Natural killer cell (primary cell): ENCODE measurements around the gene TBPL2. TPM values are rescaled to one million over a fixed set of nuclear protein-coding genes. Genes with fewer than 3 reads are reported as not detected.

Experiments
- ATAC-seq, 3 donors: fragments of 150-1000 bp in 2 of 3; fragments of 200-7000 bp in 1 of 3; cut with Tn5 transposase; 1 replicate in 1 of 3; 2 replicates in 2 of 3; pipeline ENCODE4 v1.10.0; 2021; ENCODE audit warnings: mild to moderate bottlenecking in 2 of 3, moderate library complexity in 2 of 3
- DNase-seq, 2 donors: peaks; one replicate each; pipeline versions ENCODE4 v3.0.0 to v3.0.0-alpha.2; 2013 to 2021; ENCODE audit warnings: mixed read lengths in 1 of 2
- H3K27ac ChIP-seq: one replicate; pipeline ENCODE4 v1.5.1; 2013; ENCODE audit warnings: mild to moderate bottlenecking, low read length
- H3K27me3 ChIP-seq: one replicate; pipeline ENCODE4 v1.6.1; 2013; ENCODE audit warnings: low read length; ENCODE audit not compliant: control insufficient read depth, insufficient read depth
- H3K36me3 ChIP-seq: one replicate; pipeline ENCODE4 v1.6.1; 2013; ENCODE audit warnings: low read length; ENCODE audit not compliant: control insufficient read depth, insufficient read depth
- H3K4me1 ChIP-seq: one replicate; pipeline ENCODE4 v1.6.1; 2013; ENCODE audit warnings: low read length; ENCODE audit not compliant: control insufficient read depth, insufficient read depth
- H3K4me3 ChIP-seq: one replicate; pipeline ENCODE4 v1.5.1; 2013; ENCODE audit warnings: low read length
- H3K9me3 ChIP-seq: one replicate; pipeline ENCODE4 v1.6.1; 2013; ENCODE audit warnings: low read length; ENCODE audit not compliant: control insufficient read depth, insufficient read depth
- H3K27ac Mint-ChIP-seq, 2 donors: one replicate each; pipeline ENCODE4 v1.8.0; 2022; ENCODE audit warnings: mild to moderate bottlenecking in 2 of 2, mixed read lengths in 2 of 2, moderate library complexity in 1 of 2
- H3K27me3 Mint-ChIP-seq, 2 donors: one replicate each; pipeline ENCODE4 v1.8.0; 2022; ENCODE audit warnings: low read depth in 2 of 2, mixed read lengths in 2 of 2
- H3K36me3 Mint-ChIP-seq: one replicate; pipeline ENCODE4 v1.8.0; 2022; ENCODE audit warnings: mixed read lengths
- H3K4me1 Mint-ChIP-seq, 2 donors: one replicate each; pipeline ENCODE4 v1.8.0; 2022; ENCODE audit warnings: mixed read lengths in 2 of 2
- H3K4me3 Mint-ChIP-seq: one replicate; pipeline ENCODE4 v1.8.0; 2022; ENCODE audit warnings: mild to moderate bottlenecking, moderate library complexity, mixed read lengths
- H3K9me3 Mint-ChIP-seq, 2 donors: one replicate each; pipeline ENCODE4 v1.8.0; 2022; ENCODE audit warnings: mixed read lengths in 2 of 2
- CTCF ChIP-seq: fragments of 200-600 bp; IDR thresholded peaks from one replicate; pipeline ENCODE4 v1.8.0; 2022; ENCODE audit warnings: antibody characterized with exemption
- WGBS: methylation state at CpG from one replicate; pipeline ENCODE4 v1.1.7; 2013; ENCODE audit warnings: missing lambda C conversion rate; ENCODE audit not compliant: insufficient coverage; 5-methylcytosine and 5-hydroxymethylcytosine counted together
- intact Hi-C: fragments of 100-400 bp; cut with micrococcal nuclease; formaldehyde crosslinking; loops from one replicate; pipeline ENCODE4 v1.14.2; 2022
- total RNA-seq, 4 donors: library from RNA; stranded (reverse); fragments of 120-200 nt in 1 of 4; gene quantifications; one replicate each; pipeline versions ENCODE4 v1.2.3 to v1.2.4, GENCODE V29; 2013 to 2022

The TBPL2 gene
- total RNA-seq, 3 donors from 2014 or later (not counting 1 experiment from before 2014, with no cell fraction given) = not detected

- peak overlapping the region; percentile 91 for H3K4me3 ChIP-seq
- Mint-ChIP-seq H3K4me3 (peak overlapping the region; percentile 93), H3K36me3 (no peaks in the 10 kb centered on the region), H3K27ac (peak overlapping the region; percentile 60 to 87), H3K4me1 (peaks cover 30 to 34% of the 10 kb centered on the region in 2 donors), H3K27me3 (peaks cover 0 to 3% of the 10 kb centered on the region in 2 donors), H3K9me3 (no peaks in the 10 kb centered on the region)
- H3K36me3 ChIP-seq = no peaks in the 10 kb centered on the region
- ATAC-seq (no peak), DNase-seq (no peak)
- H3K27ac ChIP-seq = no peak overlapping the region
- TF ChIP-seq CTCF = no peak
- WGBS = 25% methylated on average over 2 of the region's 4 CpGs
- peaks cover 10% of the 10 kb centered on the region for H3K4me1 ChIP-seq
- intact Hi-C loops = loop anchor here (5.0 kb wide), 1 partner anchor 199 kb away; no protein-coding TSS in a partner anchor
- H3K9me3 ChIP-seq = no peaks in the 10 kb centered on the region
- H3K27me3 ChIP-seq = no peaks in the 10 kb centered on the region
These were observed 29.5 kb downstream of the TBPL2 start for GRCh38 chr14:55410876-55411275.

GRCh38 chr14:55404173-55404854, 36.1 kb downstream of the TBPL2 start:
- Histone ChIP-seq H3K4me1 (no peaks in the 10 kb centered on the region), H3K9me3 (no peaks in the 10 kb centered on the region), H3K27me3 (no peaks in the 10 kb centered on the region), H3K36me3 (no peaks in the 10 kb centered on the region), H3K4me3 (no peak overlapping the region), H3K27ac (no peak overlapping the region)
- 69% methylated on average over 3 of the region's 5 CpGs for WGBS
- ATAC-seq (no peak), DNase-seq (no peak)
- no peak for TF ChIP-seq CTCF
- no peaks in the 10 kb centered on the region for H3K9me3 Mint-ChIP-seq
- no peak overlapping the region for H3K27ac Mint-ChIP-seq
- H3K36me3 Mint-ChIP-seq = no peaks in the 10 kb centered on the region
- intact Hi-C loops = no loop called here
- H3K27me3 Mint-ChIP-seq = no peaks in the 10 kb centered on the region
- H3K4me3 Mint-ChIP-seq = no peak overlapping the region
- peaks cover 24% of the 10 kb centered on the region in 2 donors for H3K4me1 Mint-ChIP-seq

GRCh38 chr14:55401751-55402150, 38.7 kb downstream of the TBPL2 start:
- Mint-ChIP-seq H3K9me3 (no peaks in the 10 kb centered on the region), H3K27me3 (no peaks in the 10 kb centered on the region), H3K36me3 (no peaks in the 10 kb centered on the region), H3K27ac (no peak overlapping the region), H3K4me3 (no peak overlapping the region), H3K4me1 (peaks cover 17% of the 10 kb centered on the region in 2 donors)
- no peaks in the 10 kb centered on the region for H3K4me1 ChIP-seq
- no peak overlapping the region for H3K4me3 ChIP-seq
- H3K9me3 ChIP-seq = no peaks in the 10 kb centered on the region
- DNase-seq (no peak), ATAC-seq (no peak)
- WGBS = 96% methylated on average over 6 of the region's 6 CpGs
- intact Hi-C loops = no loop called here
- no peaks in the 10 kb centered on the region for H3K27me3 ChIP-seq
- no peaks in the 10 kb centered on the region for H3K36me3 ChIP-seq
- no peak overlapping the region for H3K27ac ChIP-seq
- no peak for TF ChIP-seq CTCF

- Mint-ChIP-seq H3K36me3 (peaks cover 8% of the 10 kb centered on the region), H3K27ac (no peak overlapping the region), H3K4me3 (no peak overlapping the region), H3K27me3 (no peaks in the 10 kb centered on the region), H3K4me1 (peaks cover 12 to 20% of the 10 kb centered on the region in 2 donors), H3K9me3 (no peaks in the 10 kb centered on the region)
- H3K9me3 ChIP-seq = no peaks in the 10 kb centered on the region
- DNase-seq (no peak), ATAC-seq (no peak)
- 100% methylated on average over 1 of the region's 2 CpGs for WGBS
- no peak overlapping the region for H3K4me3 ChIP-seq
- H3K27me3 ChIP-seq = no peaks in the 10 kb centered on the region
- H3K36me3 ChIP-seq = peaks cover 12% of the 10 kb centered on the region
- H3K4me1 ChIP-seq = no peaks in the 10 kb centered on the region
- no peak overlapping the region for H3K27ac ChIP-seq
- intact Hi-C loops = no loop called here
- TF ChIP-seq CTCF = no peak
These were observed 40.6 kb downstream of the TBPL2 start for GRCh38 chr14:55399852-55400251.
